IgD-negative memory B cell (primary cell): ENCODE measurements around the gene ANKRD44. TPM values are rescaled to one million over a fixed set of nuclear protein-coding genes. Genes with fewer than 3 reads are reported as not detected.

Experiments used
- H3K27ac Mint-ChIP-seq, 3 donors: one replicate each; pipeline ENCODE4 v1.8.0; 2020 to 2022; ENCODE audit warnings: mild to moderate bottlenecking in 3 of 3, mixed read lengths in 3 of 3, moderate library complexity in 1 of 3
- H3K27me3 Mint-ChIP-seq: one replicate; pipeline ENCODE4 v1.8.0; 2021; ENCODE audit warnings: mixed read lengths
- H3K36me3 Mint-ChIP-seq: one replicate; pipeline ENCODE4 v1.8.0; 2020; ENCODE audit warnings: mild to moderate bottlenecking, mixed read lengths
- H3K4me1 Mint-ChIP-seq, 3 donors: one replicate each; pipeline ENCODE4 v1.8.0; 2020 to 2022; ENCODE audit warnings: mixed read lengths in 3 of 3, mild to moderate bottlenecking in 1 of 3
- H3K4me3 Mint-ChIP-seq, 4 donors: one replicate each; pipeline ENCODE4 v1.8.0; 2020 to 2022; ENCODE audit warnings: mild to moderate bottlenecking in 4 of 4, mixed read lengths in 4 of 4, moderate library complexity in 3 of 4
- H3K9me3 Mint-ChIP-seq, 3 donors: one replicate each; pipeline ENCODE4 v1.8.0; 2020 to 2021; ENCODE audit warnings: mixed read lengths in 3 of 3, mild to moderate bottlenecking in 1 of 3
- polyA plus RNA-seq: library from polyadenylated mRNA; unstranded; fragments of 300-500 nt; fragmentation: Illumina TruSeq; gene quantifications from one replicate; pipeline ENCODE4 v1.2.3, GENCODE V29; 2021

The ANKRD44 gene
- polyA plus RNA-seq, 1 donor from 2014 or later, result 91.6 TPM

GRCh38 chr2:197179744-197180498 lies 130.7 kb downstream of the ANKRD44 start:
- Mint-ChIP-seq H3K9me3 (no peaks in the 10 kb centered on the region), H3K4me3 (no peak overlapping the region), H3K36me3 (peaks cover 3% of the 10 kb centered on the region), H3K27me3 (no peaks in the 10 kb centered on the region), H3K4me1 (peaks cover 35 to 58% (median 56%) of the 10 kb centered on the region in 3 donors), H3K27ac (peak overlapping the region in 1 of 3 donors; percentile 67)

GRCh38 chr2:197176522-197176921 lies 134.1 kb downstream of the ANKRD44 start:
- Mint-ChIP-seq H3K27me3 (no peaks in the 10 kb centered on the region), H3K36me3 (peaks cover 3% of the 10 kb centered on the region), H3K4me1 (peaks cover 37 to 50% (median 49%) of the 10 kb centered on the region in 3 donors), H3K4me3 (no peak overlapping the region), H3K9me3 (no peaks in the 10 kb centered on the region), H3K27ac (peak overlapping the region in 2 of 3 donors; percentile 22 to 35)

DNA sequence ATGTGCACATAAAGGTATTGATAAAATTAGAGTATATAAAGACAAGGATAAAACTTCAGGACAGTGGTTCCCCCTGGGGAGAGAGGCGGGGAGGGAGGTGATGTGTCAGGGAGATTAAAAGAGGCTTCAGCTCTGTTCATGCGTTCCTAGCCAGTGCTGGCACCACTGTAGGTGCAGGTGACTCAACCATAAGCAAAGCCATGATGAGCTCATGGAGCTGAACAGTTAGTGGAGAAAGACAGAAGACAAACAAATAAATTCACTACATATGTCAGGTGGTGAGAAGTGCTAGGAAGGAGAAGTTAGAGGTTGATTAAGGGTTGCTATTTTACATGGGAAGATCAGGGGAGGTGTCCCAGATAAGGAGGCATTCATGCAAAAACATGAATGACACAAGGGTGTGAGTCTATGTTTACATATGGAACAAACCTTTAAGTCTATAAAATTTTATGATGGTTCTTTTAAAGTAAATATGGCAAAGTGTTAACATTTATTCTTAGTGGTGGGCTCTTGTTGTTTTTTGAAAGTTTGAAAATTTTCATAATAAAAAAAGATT lies 136.0 kb downstream of the ANKRD44 start:
- Mint-ChIP-seq H3K4me1 (peaks cover 45 to 53% (median 52%) of the 10 kb centered on the region in 3 donors), H3K27ac (peak overlapping the region; percentile 6 to 82 (median 33)), H3K36me3 (peaks cover 3% of the 10 kb centered on the region), H3K27me3 (no peaks in the 10 kb centered on the region), H3K9me3 (no peaks in the 10 kb centered on the region), H3K4me3 (peak overlapping the region in 1 of 4 donors; percentile 29)

- H3K4me1 Mint-ChIP-seq, result peaks cover 44 to 68% (median 64%) of the 10 kb centered on the region in 3 donors
- H3K27ac Mint-ChIP-seq, result peak overlapping the region in 1 of 3 donors; percentile 76
- H3K9me3 Mint-ChIP-seq, result no peaks in the 10 kb centered on the region
- H3K36me3 Mint-ChIP-seq, result no peaks in the 10 kb centered on the region
- no peaks in the 10 kb centered on the region for H3K27me3 Mint-ChIP-seq
- H3K4me3 Mint-ChIP-seq, result no peak overlapping the region
These were observed 139.0 kb downstream of the ANKRD44 start for GRCh38 chr2:197171582-197171981.

GRCh38 chr2:197170208-197170607 lies 140.4 kb downstream of the ANKRD44 start:
- no peaks in the 10 kb centered on the region for H3K27me3 Mint-ChIP-seq
- H3K9me3 Mint-ChIP-seq, result no peaks in the 10 kb centered on the region
- peak overlapping the region; percentile 36 to 76 (median 49) for H3K27ac Mint-ChIP-seq
- H3K36me3 Mint-ChIP-seq, result peaks cover 2% of the 10 kb centered on the region
- H3K4me1 Mint-ChIP-seq, result peaks cover 39 to 62% (median 56%) of the 10 kb centered on the region in 3 donors
- H3K4me3 Mint-ChIP-seq, result peak overlapping the region in 1 of 4 donors; percentile 24

DNA sequence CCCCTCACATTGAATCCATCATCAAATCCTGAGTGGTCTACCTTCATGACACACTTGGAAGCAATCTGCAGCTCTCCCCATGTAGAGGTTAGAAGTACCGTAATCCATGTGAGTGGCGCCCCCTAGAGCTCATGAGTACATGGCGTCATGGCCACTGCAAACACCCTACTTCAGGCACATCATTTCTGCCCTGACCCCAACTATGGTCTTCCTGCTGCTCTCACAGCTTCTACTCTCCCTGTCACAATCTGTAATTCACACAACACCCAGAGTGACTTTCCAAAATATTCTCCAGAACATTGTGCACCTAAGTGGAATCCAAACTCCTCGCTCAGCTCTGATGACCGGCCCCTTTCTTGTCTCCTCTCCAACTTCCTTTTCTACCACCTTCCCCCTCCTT lies 141.9 kb downstream of the ANKRD44 start:
- Mint-ChIP-seq H3K9me3 (no peaks in the 10 kb centered on the region), H3K36me3 (peaks cover 6% of the 10 kb centered on the region), H3K27me3 (no peaks in the 10 kb centered on the region), H3K4me3 (peak overlapping the region in 3 of 4 donors; percentile 7 to 49 (median 37)), H3K4me1 (peaks cover 37 to 58% (median 52%) of the 10 kb centered on the region in 3 donors), H3K27ac (peak overlapping the region; percentile 21 to 90 (median 88))

- Mint-ChIP-seq H3K4me1 (peaks cover 37 to 63% (median 48%) of the 10 kb centered on the region in 3 donors), H3K4me3 (peak overlapping the region in 1 of 4 donors; percentile 66), H3K9me3 (no peaks in the 10 kb centered on the region), H3K27me3 (no peaks in the 10 kb centered on the region), H3K36me3 (peaks cover 8% of the 10 kb centered on the region), H3K27ac (peak overlapping the region; percentile 42 to 64 (median 60))
These were observed 142.8 kb downstream of the ANKRD44 start for GRCh38 chr2:197167608-197168314.

- Mint-ChIP-seq H3K27ac (peak overlapping the region; percentile 76 to 93 (median 91)), H3K4me1 (peaks cover 41 to 73% (median 56%) of the 10 kb centered on the region in 3 donors), H3K36me3 (peaks cover 10% of the 10 kb centered on the region), H3K9me3 (no peaks in the 10 kb centered on the region), H3K4me3 (peak overlapping the region in 2 of 4 donors; percentile 39 to 52), H3K27me3 (no peaks in the 10 kb centered on the region)
These were observed 145.6 kb downstream of the ANKRD44 start for GRCh38 chr2:197165020-197165419.

GRCh38 chr2:197164141-197164754 lies 146.3 kb downstream of the ANKRD44 start:
- Mint-ChIP-seq H3K27me3 (no peaks in the 10 kb centered on the region), H3K9me3 (no peaks in the 10 kb centered on the region), H3K4me1 (peaks cover 48 to 76% (median 61%) of the 10 kb centered on the region in 3 donors), H3K4me3 (peak overlapping the region in 1 of 4 donors; percentile 52), H3K27ac (peak overlapping the region; percentile 17 to 91 (median 76)), H3K36me3 (peaks cover 10% of the 10 kb centered on the region)

- H3K27me3 Mint-ChIP-seq, result no peaks in the 10 kb centered on the region
- H3K4me1 Mint-ChIP-seq, result peaks cover 48 to 76% (median 61%) of the 10 kb centered on the region in 3 donors
- no peaks in the 10 kb centered on the region for H3K9me3 Mint-ChIP-seq
- H3K4me3 Mint-ChIP-seq, result no peak overlapping the region
- peaks cover 12% of the 10 kb centered on the region for H3K36me3 Mint-ChIP-seq
- H3K27ac Mint-ChIP-seq, result peak overlapping the region; percentile 54 to 93 (median 68)
These were observed 146.9 kb downstream of the ANKRD44 start for GRCh38 chr2:197163712-197164140.

DNA sequence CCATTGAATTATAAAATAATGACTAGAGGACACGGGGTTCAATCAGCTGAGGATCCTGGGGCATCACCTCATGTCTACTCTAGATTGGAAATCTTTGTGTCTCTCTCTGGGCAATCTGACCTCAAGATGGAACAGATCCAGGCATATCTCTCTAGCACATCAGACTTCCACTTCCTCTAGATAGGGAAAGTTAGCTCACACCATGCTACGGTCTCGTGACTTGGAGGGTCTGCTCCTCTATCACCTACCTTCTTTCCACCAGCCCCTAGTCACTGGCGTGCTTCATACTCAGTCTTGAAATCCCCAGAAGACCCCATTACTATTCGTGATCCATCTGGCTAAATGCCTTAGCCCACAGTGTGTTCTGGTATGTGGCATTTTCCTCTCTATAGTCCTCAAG lies 148.8 kb downstream of the ANKRD44 start:
- Mint-ChIP-seq H3K36me3 (peaks cover 12% of the 10 kb centered on the region), H3K27me3 (no peaks in the 10 kb centered on the region), H3K4me1 (peaks cover 57 to 69% (median 58%) of the 10 kb centered on the region in 3 donors), H3K27ac (peak overlapping the region; percentile 95 to 98 (median 95)), H3K4me3 (peak overlapping the region in 3 of 4 donors; percentile 1 to 56 (median 8)), H3K9me3 (peaks cover 0 to under 1% (median 0%) of the 10 kb centered on the region in 3 donors)

DNA sequence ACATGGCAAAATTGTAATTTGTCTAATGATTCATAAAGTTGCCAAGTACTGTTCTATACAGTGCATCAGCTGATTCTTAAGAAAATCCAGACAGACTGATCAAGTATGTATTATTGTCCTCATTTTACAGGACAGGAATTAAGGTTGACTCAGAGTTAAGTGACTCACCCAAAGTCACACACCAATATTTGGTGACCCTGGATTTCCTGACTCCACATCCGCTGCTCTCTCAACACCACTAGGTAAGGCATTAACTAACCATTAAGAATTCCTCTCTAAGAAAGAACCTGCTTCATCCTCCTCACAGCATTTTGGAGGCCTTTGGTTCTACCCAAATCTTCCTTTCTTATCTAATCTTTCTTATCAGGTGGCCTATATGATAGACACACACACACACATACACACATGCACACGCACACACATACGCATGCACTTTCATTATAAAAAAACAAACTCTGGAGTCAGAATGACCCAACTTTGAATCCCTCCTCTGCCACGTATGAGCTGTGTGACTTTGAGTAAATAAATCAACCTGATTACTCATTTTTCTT lies 150.8 kb downstream of the ANKRD44 start:
- peak overlapping the region in 3 of 4 donors; percentile 72 to 78 (median 76) for H3K4me3 Mint-ChIP-seq
- H3K27ac Mint-ChIP-seq, result peak overlapping the region; percentile 95 to 98 (median 95)
- H3K36me3 Mint-ChIP-seq, result peaks cover 10% of the 10 kb centered on the region
- H3K27me3 Mint-ChIP-seq, result no peaks in the 10 kb centered on the region
- peaks cover 53 to 71% (median 61%) of the 10 kb centered on the region in 3 donors for H3K4me1 Mint-ChIP-seq
- H3K9me3 Mint-ChIP-seq, result peaks cover 0 to 3% (median 0%) of the 10 kb centered on the region in 3 donors

- Mint-ChIP-seq H3K4me1 (peaks cover 54 to 74% (median 66%) of the 10 kb centered on the region in 3 donors), H3K4me3 (peak overlapping the region; percentile 53 to 78 (median 74)), H3K27me3 (no peaks in the 10 kb centered on the region), H3K36me3 (peaks cover 9% of the 10 kb centered on the region), H3K27ac (peak overlapping the region; percentile 95 to 98 (median 95)), H3K9me3 (peaks cover 0 to 3% (median 0%) of the 10 kb centered on the region in 3 donors)
These were observed 151.7 kb downstream of the ANKRD44 start for GRCh38 chr2:197158591-197159550.
